Lower lobe of right lung (tissue), 2 donors: Measurements from ENCODE around the gene ARL6IP4. TPM values are rescaled to one million over a fixed set of nuclear protein-coding genes. Genes with fewer than 3 reads are reported as not detected.

ENCODE experiments used
- ATAC-seq, 2 donors: fragments of 200-7000 bp; cut with Tn5 transposase; one replicate each; pipeline ENCODE4 v1.9.1; 2020 to 2022; ENCODE audit warnings: mild to moderate bottlenecking in 2 of 2, moderate library complexity in 2 of 2
- DNase-seq: peaks from one replicate; pipeline ENCODE4 v3.0.0-alpha.2; 2020
- H3K27ac ChIP-seq: fragments of 200-600 bp; one replicate; pipeline ENCODE4 v1.8.0; 2022
- H3K27me3 ChIP-seq: fragments of 200-600 bp; one replicate; pipeline ENCODE4 v1.8.0; 2022; ENCODE audit warnings: low read depth
- H3K36me3 ChIP-seq: fragments of 200-600 bp; one replicate; pipeline ENCODE4 v1.8.0; 2022; ENCODE audit warnings: mild to moderate bottlenecking
- H3K4me1 ChIP-seq: fragments of 200-600 bp; one replicate; pipeline ENCODE4 v1.8.0; 2022
- H3K4me3 ChIP-seq: fragments of 200-600 bp; one replicate; pipeline ENCODE4 v1.8.0; 2022; ENCODE audit warnings: mild to moderate bottlenecking
- H3K9me3 ChIP-seq: fragments of 200-600 bp; one replicate; pipeline ENCODE4 v1.8.0; 2022
- intact Hi-C: fragments of 100-400 bp; cut with DNase I; formaldehyde crosslinking; loops from one replicate; pipeline ENCODE4 v1.11.0; 2022
- total RNA-seq: library from RNA; stranded (reverse); fragmentation: NEBNext Ultra II Directional; extraction: Animal tissue kit (Norgen Biotek cat#: 25700); gene quantifications from one replicate; pipeline ENCODE4 v1.2.1, GENCODE V29; 2021
- TF ChIP-seq, protein P1 (sequence below): fragments of 200-600 bp; IDR thresholded peaks from one replicate; pipeline ENCODE4 v1.8.0; 2022; ENCODE audit warnings: antibody characterized with exemption, mild to moderate bottlenecking
- donor health status: DM: no; HTN: yes; CAD: no; lungs with severe emphysema.

ARL6IP4 gene
- total RNA-seq, 1 donor from 2014 or later, result 139 TPM

DNA sequence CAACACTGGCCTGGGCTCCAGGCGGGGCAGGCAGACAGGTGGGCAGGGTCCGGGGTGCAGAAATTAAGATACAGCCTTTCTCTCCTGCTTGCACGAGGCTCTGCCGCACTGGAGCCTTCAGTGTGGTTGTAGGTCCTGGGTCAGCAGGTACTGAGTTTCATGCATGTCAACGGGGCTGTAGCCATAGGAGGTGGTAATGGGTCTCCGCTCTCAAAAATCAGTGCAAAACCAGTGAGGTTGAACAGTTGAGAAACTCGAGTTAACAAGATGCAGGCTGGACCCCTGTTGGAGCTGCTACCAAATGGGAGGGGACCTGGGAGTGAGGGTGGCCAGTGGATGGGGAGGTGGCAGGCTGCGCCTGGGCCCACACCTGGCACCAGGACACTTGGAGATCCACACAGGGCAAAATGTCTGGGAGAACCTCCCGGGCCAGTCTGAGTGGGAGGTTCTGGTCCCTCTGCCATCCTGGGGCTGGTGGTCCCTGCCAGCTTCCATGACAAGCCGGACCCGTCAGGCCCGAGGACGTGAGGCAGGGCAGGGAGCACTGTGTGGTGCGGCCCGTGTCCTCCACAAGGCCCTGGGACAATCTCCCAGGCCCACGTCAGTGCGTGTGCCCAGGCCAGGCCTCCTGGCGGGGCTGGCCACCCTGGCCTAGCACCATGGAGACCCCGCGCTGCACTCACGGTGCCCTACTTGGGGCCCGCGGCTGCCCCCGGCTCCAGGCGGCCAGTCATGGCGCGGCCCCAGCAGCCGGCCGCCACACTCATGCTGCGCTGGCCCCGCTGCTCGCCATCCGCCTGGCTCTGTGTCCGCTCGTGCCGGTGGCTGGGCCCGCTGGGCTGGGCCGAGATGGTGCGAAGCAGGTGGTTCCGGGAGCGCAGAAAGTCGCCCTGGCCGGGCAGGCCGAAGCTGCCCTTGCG, 5.1 kb downstream of the ARL6IP4 start:
- ATAC-seq (no peak), DNase-seq (no peak)
- H3K4me3 ChIP-seq, result peak overlapping the region; percentile 31
- H3K36me3 ChIP-seq, result peaks cover 64% of the 10 kb centered on the region
- peaks cover 47% of the 10 kb centered on the region for H3K4me1 ChIP-seq
- H3K9me3 ChIP-seq, result no peaks in the 10 kb centered on the region
- H3K27ac ChIP-seq, result peak overlapping the region; percentile 72
- no peaks in the 10 kb centered on the region for H3K27me3 ChIP-seq
- TF ChIP-seq, protein P1, sequence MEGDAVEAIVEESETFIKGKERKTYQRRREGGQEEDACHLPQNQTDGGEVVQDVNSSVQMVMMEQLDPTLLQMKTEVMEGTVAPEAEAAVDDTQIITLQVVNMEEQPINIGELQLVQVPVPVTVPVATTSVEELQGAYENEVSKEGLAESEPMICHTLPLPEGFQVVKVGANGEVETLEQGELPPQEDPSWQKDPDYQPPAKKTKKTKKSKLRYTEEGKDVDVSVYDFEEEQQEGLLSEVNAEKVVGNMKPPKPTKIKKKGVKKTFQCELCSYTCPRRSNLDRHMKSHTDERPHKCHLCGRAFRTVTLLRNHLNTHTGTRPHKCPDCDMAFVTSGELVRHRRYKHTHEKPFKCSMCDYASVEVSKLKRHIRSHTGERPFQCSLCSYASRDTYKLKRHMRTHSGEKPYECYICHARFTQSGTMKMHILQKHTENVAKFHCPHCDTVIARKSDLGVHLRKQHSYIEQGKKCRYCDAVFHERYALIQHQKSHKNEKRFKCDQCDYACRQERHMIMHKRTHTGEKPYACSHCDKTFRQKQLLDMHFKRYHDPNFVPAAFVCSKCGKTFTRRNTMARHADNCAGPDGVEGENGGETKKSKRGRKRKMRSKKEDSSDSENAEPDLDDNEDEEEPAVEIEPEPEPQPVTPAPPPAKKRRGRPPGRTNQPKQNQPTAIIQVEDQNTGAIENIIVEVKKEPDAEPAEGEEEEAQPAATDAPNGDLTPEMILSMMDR, result no peak
- intact Hi-C loops, result no loop called here

DNA sequence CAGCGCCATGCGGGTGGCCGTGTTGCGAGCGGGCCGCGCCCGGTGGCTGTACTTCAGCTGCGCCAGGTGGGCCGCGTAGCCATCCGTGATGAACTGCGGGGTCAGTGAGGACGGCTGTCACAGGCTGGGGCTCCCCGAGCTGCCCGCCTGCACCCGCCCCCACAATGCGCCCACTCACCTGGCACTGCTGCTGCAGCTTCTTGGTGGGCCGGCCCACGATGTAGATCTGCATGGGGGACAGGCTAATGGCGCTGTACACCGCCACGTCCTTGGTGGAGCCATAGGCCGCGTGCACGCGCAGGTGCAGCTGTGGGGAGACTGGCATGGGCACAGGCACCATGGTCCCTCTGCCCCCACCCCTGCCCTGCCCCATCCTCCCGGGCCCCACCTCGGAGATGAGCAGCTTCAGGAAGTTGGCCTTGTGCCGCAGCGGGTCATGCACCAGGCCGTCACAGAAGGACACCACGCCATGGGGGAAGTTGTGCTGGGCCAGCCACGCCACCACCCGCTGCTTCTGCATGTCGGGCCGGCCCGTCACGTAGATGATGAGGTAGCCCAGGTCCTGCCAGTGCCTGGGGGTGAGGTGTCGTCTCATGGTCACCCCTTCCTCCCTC, 5.9 kb downstream of the ARL6IP4 start:
- ATAC-seq, result no peak
- H3K4me1 ChIP-seq, result peaks cover 44% of the 10 kb centered on the region
- intact Hi-C loops, result no loop called here

DNA sequence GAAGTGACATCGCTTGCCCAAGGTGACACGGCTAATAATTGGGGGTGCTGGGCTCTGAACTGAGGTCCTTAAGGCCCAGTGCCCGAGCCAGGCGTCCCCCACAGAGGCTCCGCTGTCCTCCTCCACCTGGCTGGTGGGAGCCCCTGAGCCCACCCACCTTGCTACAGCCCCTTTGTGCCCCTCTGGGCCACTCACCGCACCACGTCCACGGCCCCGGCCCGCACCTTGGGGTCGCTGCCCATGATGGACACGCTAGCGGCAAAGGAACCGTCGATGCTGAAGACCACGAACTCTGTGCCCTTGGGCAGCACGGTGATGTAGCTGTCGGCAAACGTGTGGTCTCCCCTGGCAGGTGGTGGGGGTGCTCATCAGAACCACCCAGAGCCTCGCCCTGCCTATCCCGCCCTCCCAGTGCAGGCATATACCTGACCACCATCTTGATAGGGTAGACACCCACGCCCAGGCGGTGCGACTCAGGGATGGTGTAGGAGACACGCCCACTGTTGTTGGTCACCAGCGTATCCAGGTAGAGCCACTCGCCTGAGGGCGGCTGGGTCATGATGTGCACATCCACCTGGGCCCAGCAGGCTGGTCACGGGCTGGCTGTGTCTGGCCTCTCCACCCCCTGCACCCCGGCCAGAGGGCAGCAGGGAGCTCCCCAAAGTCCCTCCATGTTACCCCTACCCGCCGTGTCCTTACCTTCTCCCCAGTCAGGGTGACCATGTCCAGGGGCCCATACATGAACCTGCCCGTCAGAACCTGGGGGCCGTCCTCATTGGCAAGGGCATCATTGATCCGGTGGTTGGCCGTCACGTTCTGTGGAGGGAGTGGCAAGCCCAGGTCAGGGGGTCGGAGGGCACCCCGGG, 6.8 kb downstream of the ARL6IP4 start:
- peaks cover 34% of the 10 kb centered on the region for H3K4me1 ChIP-seq
- H3K4me3 ChIP-seq, result no peak overlapping the region
- peaks cover 69% of the 10 kb centered on the region for H3K36me3 ChIP-seq
- ATAC-seq (no peak), DNase-seq (no peak)
- H3K27ac ChIP-seq, result no peak overlapping the region
- H3K9me3 ChIP-seq, result no peaks in the 10 kb centered on the region
- no peaks in the 10 kb centered on the region for H3K27me3 ChIP-seq
- TF ChIP-seq, protein P1, result no peak
- intact Hi-C loops, result no loop called here

More for the DNA sequence above, 5.9 kb downstream of the ARL6IP4 start:
- no peak overlapping the region for H3K4me3 ChIP-seq
- TF ChIP-seq, protein P1, result no peak
- no peak overlapping the region for H3K27ac ChIP-seq
- no peaks in the 10 kb centered on the region for H3K9me3 ChIP-seq
- no peaks in the 10 kb centered on the region for H3K27me3 ChIP-seq
- peaks cover 68% of the 10 kb centered on the region for H3K36me3 ChIP-seq
- no peak for DNase-seq

DNA sequence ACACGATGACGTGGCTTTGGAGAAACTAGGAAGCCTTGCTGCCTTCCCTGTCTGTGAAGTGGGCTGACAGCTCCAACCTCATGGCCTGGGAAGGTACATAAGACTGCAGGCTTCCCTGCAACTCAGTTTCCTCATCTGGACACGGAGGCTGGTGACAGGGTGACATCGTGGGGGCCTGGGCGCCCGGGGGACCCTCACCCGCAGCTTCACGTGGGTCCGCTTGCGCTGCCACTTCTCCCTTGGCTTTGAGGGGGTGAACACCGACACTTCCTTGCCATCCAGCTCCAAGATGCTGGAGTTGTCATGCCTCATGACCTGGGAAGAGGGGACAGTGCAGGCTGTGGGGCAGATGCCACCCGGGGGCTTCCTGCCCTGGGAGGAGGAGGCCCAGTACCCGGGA, 7.6 kb downstream of the ARL6IP4 start:
- Histone ChIP-seq H3K4me3 (no peak overlapping the region), H3K9me3 (no peaks in the 10 kb centered on the region), H3K27me3 (no peaks in the 10 kb centered on the region), H3K4me1 (peaks cover 27% of the 10 kb centered on the region), H3K27ac (no peak overlapping the region), H3K36me3 (peaks cover 63% of the 10 kb centered on the region)
- ATAC-seq, result no peak
- DNase-seq, result no peak
- TF ChIP-seq, protein P1, result no peak
- intact Hi-C loops, result no loop called here

DNA sequence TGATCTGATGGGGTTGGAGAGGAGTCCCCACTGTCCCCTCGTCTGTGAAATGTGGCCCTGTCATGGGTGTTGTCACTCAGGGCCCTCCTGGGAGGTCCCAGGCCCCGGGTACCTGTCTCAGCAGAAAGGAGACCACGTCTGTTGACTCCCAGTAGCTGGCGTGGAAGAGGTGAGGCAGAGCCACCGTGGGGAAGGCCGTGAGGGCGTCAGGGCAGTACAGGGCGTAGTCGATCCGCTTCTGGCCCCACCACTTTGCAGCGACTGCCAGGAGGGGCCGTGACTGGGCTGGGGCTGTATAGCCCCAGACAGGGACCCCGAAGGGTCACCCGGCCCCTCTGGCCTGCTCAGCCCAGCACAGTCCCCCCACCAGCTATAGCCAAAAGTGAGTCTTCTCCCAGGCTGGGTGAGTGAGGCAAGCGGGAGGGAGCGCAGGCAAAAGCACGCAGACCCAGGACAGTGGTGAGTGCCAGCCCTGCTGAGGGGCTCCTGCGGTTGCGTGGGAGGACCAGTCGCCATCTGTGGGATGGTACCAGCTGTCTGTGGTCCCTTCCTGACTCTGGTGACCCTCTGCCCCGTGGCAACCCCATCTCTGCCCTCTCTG, 8.2 kb downstream of the ARL6IP4 start:
- no peak for ATAC-seq
- Histone ChIP-seq H3K4me1 (peaks cover 20% of the 10 kb centered on the region), H3K4me3 (no peak overlapping the region), H3K27ac (no peak overlapping the region), H3K9me3 (no peaks in the 10 kb centered on the region), H3K36me3 (peaks cover 61% of the 10 kb centered on the region), H3K27me3 (no peaks in the 10 kb centered on the region)
- intact Hi-C loops, result no loop called here
- no peak for DNase-seq
- TF ChIP-seq, protein P1, result no peak
